CD14-positive monocyte (primary cell): ENCODE measurements around the gene GALNS. TPM values are rescaled to one million over a fixed set of nuclear protein-coding genes. Genes with fewer than 3 reads are reported as not detected.
"Not testable (repeated sequence)": the region's sequence is repeated elsewhere in the genome, so short reads cannot be mapped to it uniquely, and the experiment has no call there.

Experiments used
- DNase-seq, 3 donors: peaks; one replicate each; pipeline ENCODE4 v3.0.0-alpha.2; 2011 to 2022
- H2AFZ ChIP-seq: 2 replicates; pipeline ENCODE4 v1.6.0; 2012; ENCODE audit warnings: mild to moderate bottlenecking, low read depth, low read length, inconsistent platforms; ENCODE audit not compliant: insufficient read depth, poor library complexity, severe bottlenecking
- H3K27ac ChIP-seq, 2 donors: 1 replicate in 1 of 2; 2 replicates in 1 of 2; pipeline ENCODE4 v1.5.1; 2012 to 2013; ENCODE audit warnings: low read length in 2 of 2, control low read depth in 1 of 2, inconsistent platforms in 1 of 2, low read depth in 1 of 2, mild to moderate bottlenecking in 1 of 2
- H3K27me3 ChIP-seq, 2 donors: one replicate each; pipeline versions ENCODE4 v1.6.0 to v1.6.1; 2011 to 2013; ENCODE audit warnings: low read length in 2 of 2; ENCODE audit not compliant: control insufficient read depth in 2 of 2, insufficient read depth in 2 of 2
- H3K36me3 ChIP-seq, 2 donors: replicated peaks in 1 of 2; 1 replicate in 1 of 2; 2 replicates in 1 of 2; pipeline versions ENCODE4 v1.5.1 to v1.6.1; 2012 to 2013; ENCODE audit warnings: low read length in 2 of 2, control low read depth in 1 of 2, inconsistent platforms in 1 of 2, mild to moderate bottlenecking in 1 of 2; ENCODE audit not compliant: insufficient read depth in 2 of 2, control insufficient read depth in 1 of 2
- H3K4me1 ChIP-seq, 2 donors: 1 replicate in 1 of 2; 2 replicates in 1 of 2; pipeline versions ENCODE4 v1.5.1 to v1.6.1; 2012 to 2013; ENCODE audit warnings: low read length in 2 of 2, control low read depth in 1 of 2, inconsistent platforms in 1 of 2, mild to moderate bottlenecking in 1 of 2, moderate library complexity in 1 of 2; ENCODE audit not compliant: insufficient read depth in 2 of 2, control insufficient read depth in 1 of 2
- H3K4me2 ChIP-seq: replicated peaks from 2 replicates; pipeline ENCODE3; 2012; ENCODE audit warnings: low read length, moderate library complexity, mild to moderate bottlenecking; ENCODE audit not compliant: poor library complexity, severe bottlenecking; ENCODE audit errors: extremely low read depth
- H3K4me3 ChIP-seq, 3 experiments: fragments of 200-600 bp in 1 of 3; sonication (generic) in 1 of 3; replicated peaks in 1 of 3; 1 replicate in 2 of 3; 2 replicates in 1 of 3; pipeline ENCODE4 v1.5.1; 2011 to 2013; ENCODE audit warnings: low read length in 3 of 3, mild to moderate bottlenecking in 3 of 3, control low read depth in 2 of 3, low read depth in 2 of 3, inconsistent platforms in 1 of 3, moderate library complexity in 1 of 3
- H3K79me2 ChIP-seq: 2 replicates; pipeline ENCODE4 v1.6.0; 2012; ENCODE audit warnings: mild to moderate bottlenecking, control low read depth, inconsistent platforms, low read length, moderate library complexity; ENCODE audit not compliant: insufficient read depth
- H3K9ac ChIP-seq: 2 replicates; pipeline ENCODE4 v1.6.0; 2017; ENCODE audit warnings: low read length, mild to moderate bottlenecking; ENCODE audit not compliant: insufficient read depth, poor library complexity, severe bottlenecking
- H3K9me3 ChIP-seq, 2 donors: replicated peaks in 1 of 2; 1 replicate in 1 of 2; 2 replicates in 1 of 2; pipeline versions ENCODE4 v1.5.1 to v1.6.1; 2012 to 2013; ENCODE audit warnings: low read length in 2 of 2, control low read depth in 1 of 2; ENCODE audit not compliant: control insufficient read depth in 1 of 2, insufficient read depth in 1 of 2
- H4K20me1 ChIP-seq: 2 replicates; pipeline ENCODE4 v1.6.0; 2012; ENCODE audit warnings: mild to moderate bottlenecking, low read length, control low read depth, moderate library complexity; ENCODE audit not compliant: insufficient read depth
- H3K27ac Mint-ChIP-seq, 7 donors: one replicate each; pipeline ENCODE4 v1.8.0; 2020; ENCODE audit warnings: mild to moderate bottlenecking in 7 of 7, mixed read lengths in 7 of 7, moderate library complexity in 6 of 7, inconsistent platforms in 2 of 7
- H3K27me3 Mint-ChIP-seq, 3 donors: one replicate each; pipeline ENCODE4 v1.8.0; 2021 to 2022; ENCODE audit warnings: low read depth in 3 of 3, mild to moderate bottlenecking in 3 of 3, mixed read lengths in 3 of 3, moderate library complexity in 3 of 3, inconsistent platforms in 1 of 3
- H3K36me3 Mint-ChIP-seq, 2 donors: one replicate each; pipeline ENCODE4 v1.8.0; 2020; ENCODE audit warnings: mixed read lengths in 2 of 2, inconsistent platforms in 1 of 2, mild to moderate bottlenecking in 1 of 2
- H3K4me1 Mint-ChIP-seq: one replicate; pipeline ENCODE4 v1.8.0; 2020; ENCODE audit warnings: mild to moderate bottlenecking, mixed read lengths
- H3K4me3 Mint-ChIP-seq, 2 donors: one replicate each; pipeline ENCODE4 v1.8.0; 2020; ENCODE audit warnings: mild to moderate bottlenecking in 2 of 2, mixed read lengths in 2 of 2, moderate library complexity in 1 of 2
- H3K9me3 Mint-ChIP-seq, 7 donors: one replicate each; pipeline ENCODE4 v1.8.0; 2020 to 2022; ENCODE audit warnings: mixed read lengths in 7 of 7, mild to moderate bottlenecking in 6 of 7, moderate library complexity in 6 of 7, inconsistent platforms in 2 of 7
- CTCF ChIP-seq: fragments of 200-600 bp; IDR thresholded peaks from one replicate; pipeline ENCODE4 v1.8.0; 2022; ENCODE audit warnings: antibody characterized with exemption, mild to moderate bottlenecking
- WGBS: methylation state at CpG from one replicate; pipeline ENCODE4 v1.1.5; 2013; ENCODE audit warnings: missing lambda C conversion rate; ENCODE audit not compliant: insufficient coverage; 5-methylcytosine and 5-hydroxymethylcytosine counted together
- intact Hi-C, 2 donors: fragments of 100-400 bp; cut with micrococcal nuclease; formaldehyde crosslinking; loops; one replicate each; pipeline versions ENCODE4 v1.15.0 to v1.15.1; 2023
- polyA plus RNA-seq, 3 donors: library from polyadenylated mRNA; depleted of rRNA in 1 of 3; unstranded in 2 of 3; stranded (reverse) in 1 of 3; fragments of 300-500 nt in 2 of 3; fragments of >200 nt in 1 of 3; fragmentation: Illumina TruSeq in 2 of 3; gene quantifications; 1 replicate in 2 of 3; 2 replicates in 1 of 3; pipeline ENCODE4 v1.2.3, GENCODE V29; 2012 to 2021

GALNS gene
- polyA plus RNA-seq, 3 donors: 20.2 to 34.4 (median 32.2) TPM

- peak overlapping the region; percentile 40 for H3K9ac ChIP-seq
- no peaks in the 10 kb centered on the region for H3K27me3 ChIP-seq
- no peaks in the 10 kb centered on the region for H3K9me3 ChIP-seq
- 6% methylated on average over 6 of the region's 7 CpGs for WGBS
- peak overlapping the region; percentile 33 for H2AFZ ChIP-seq
- H3K4me3 ChIP-seq: peak overlapping the region in 1 of 3 experiments; percentile 70
- intact Hi-C loops: loop anchor here in 1 of 2 donors (10.0 kb wide), 1 partner anchor 1155 kb away; the partner anchor contains the start of gene DEF8
- DNase-seq: peak in 2 of 3 donors; percentile 60 to 65
- Mint-ChIP-seq H3K27ac (peak overlapping the region; percentile 84 to 95 (median 88)), H3K36me3 (no peaks in the 10 kb centered on the region), H3K4me3 (peak overlapping the region; percentile 61 to 82), H3K9me3 (no peaks in the 10 kb centered on the region), H3K4me1 (peaks cover 53% of the 10 kb centered on the region), H3K27me3 (peaks cover 0 to 10% (median 3%) of the 10 kb centered on the region in 3 donors)
- peak overlapping the region; percentile 55 to 84 for H3K27ac ChIP-seq
- H3K4me2 ChIP-seq: peak overlapping the region; percentile 87
- peaks cover 39% of the 10 kb centered on the region for H3K79me2 ChIP-seq
- H3K4me1 ChIP-seq: peaks cover 60 to 64% of the 10 kb centered on the region in 2 donors
- H3K36me3 ChIP-seq: no peaks in the 10 kb centered on the region
- TF ChIP-seq CTCF: no peak
- no peaks in the 10 kb centered on the region for H4K20me1 ChIP-seq
These were observed 67.2 kb downstream of the GALNS start for GRCh38 chr16:88789594-88789993.

GRCh38 chr16:88788749-88789148 is 68.0 kb downstream of the GALNS start:
- intact Hi-C loops: loop anchor here in 1 of 2 donors (10.0 kb wide), 1 partner anchor 1156 kb away; the partner anchor contains the start of gene DEF8
- H3K27ac ChIP-seq, H3K9me3 ChIP-seq, H3K27me3 ChIP-seq, H3K36me3 Mint-ChIP-seq, H3K36me3 ChIP-seq, H3K4me3 Mint-ChIP-seq, H3K27ac Mint-ChIP-seq, H2AFZ ChIP-seq, H3K9me3 Mint-ChIP-seq, H4K20me1 ChIP-seq, DNase-seq, H3K27me3 Mint-ChIP-seq, H3K9ac ChIP-seq, H3K4me2 ChIP-seq, H3K4me3 ChIP-seq: not testable (repeated sequence)
- H3K4me1 ChIP-seq: peaks cover 54 to 63% of the 10 kb centered on the region in 2 donors
- H3K4me1 Mint-ChIP-seq: peaks cover 46% of the 10 kb centered on the region
- peaks cover 41% of the 10 kb centered on the region for H3K79me2 ChIP-seq
- WGBS: 93% methylated on average over 4 of the region's 8 CpGs
